Skeletal muscle tissue (tissue), 5 donors: ENCODE measurements around the gene CALY. TPM values are rescaled to one million over a fixed set of nuclear protein-coding genes. Genes with fewer than 3 reads are reported as not detected.

Experiments used
- H3K27ac ChIP-seq: one replicate; pipeline ENCODE4 v1.7.0; 2013; ENCODE audit warnings: mild to moderate bottlenecking, low read depth, low read length, inconsistent platforms
- H3K27me3 ChIP-seq, 3 donors: one replicate each; pipeline ENCODE4 v1.7.0; 2013; ENCODE audit warnings: low read length in 3 of 3; ENCODE audit not compliant: control insufficient read depth in 3 of 3, insufficient read depth in 3 of 3
- H3K36me3 ChIP-seq, 3 donors: one replicate each; pipeline ENCODE4 v1.7.0; 2013; ENCODE audit warnings: low read length in 3 of 3; ENCODE audit not compliant: control insufficient read depth in 3 of 3, insufficient read depth in 3 of 3
- H3K4me1 ChIP-seq, 3 donors: one replicate each; pipeline ENCODE4 v1.7.0; 2013; ENCODE audit warnings: low read length in 3 of 3, mild to moderate bottlenecking in 3 of 3; ENCODE audit not compliant: control insufficient read depth in 3 of 3, insufficient read depth in 3 of 3
- H3K4me3 ChIP-seq, 3 donors: one replicate each; pipeline ENCODE4 v1.7.0; 2013; ENCODE audit warnings: low read length in 3 of 3
- H3K9ac ChIP-seq, 3 donors: one replicate each; pipeline ENCODE4 v1.7.0; 2013; ENCODE audit warnings: low read length in 3 of 3, mild to moderate bottlenecking in 3 of 3, moderate library complexity in 2 of 3, low read depth in 1 of 3
- H3K9me3 ChIP-seq, 3 donors: one replicate each; pipeline ENCODE4 v1.7.0; 2013; ENCODE audit warnings: low read length in 3 of 3; ENCODE audit not compliant: control insufficient read depth in 3 of 3
- small RNA-seq: library from RNA; depleted of rRNA; stranded (forward); fragments of <200 nt; gene quantifications from one replicate; pipeline ENCODE3, GENCODE V24; 2014
- total RNA-seq: library from RNA; depleted of rRNA; stranded (reverse); fragments of >200 nt; gene quantifications from one replicate; pipeline ENCODE4 v1.2.3, GENCODE V29; 2014
- donor health status: Osteomylitis.

The CALY gene
- total RNA-seq, 1 donor from 2014 or later, result not detected

DNA sequence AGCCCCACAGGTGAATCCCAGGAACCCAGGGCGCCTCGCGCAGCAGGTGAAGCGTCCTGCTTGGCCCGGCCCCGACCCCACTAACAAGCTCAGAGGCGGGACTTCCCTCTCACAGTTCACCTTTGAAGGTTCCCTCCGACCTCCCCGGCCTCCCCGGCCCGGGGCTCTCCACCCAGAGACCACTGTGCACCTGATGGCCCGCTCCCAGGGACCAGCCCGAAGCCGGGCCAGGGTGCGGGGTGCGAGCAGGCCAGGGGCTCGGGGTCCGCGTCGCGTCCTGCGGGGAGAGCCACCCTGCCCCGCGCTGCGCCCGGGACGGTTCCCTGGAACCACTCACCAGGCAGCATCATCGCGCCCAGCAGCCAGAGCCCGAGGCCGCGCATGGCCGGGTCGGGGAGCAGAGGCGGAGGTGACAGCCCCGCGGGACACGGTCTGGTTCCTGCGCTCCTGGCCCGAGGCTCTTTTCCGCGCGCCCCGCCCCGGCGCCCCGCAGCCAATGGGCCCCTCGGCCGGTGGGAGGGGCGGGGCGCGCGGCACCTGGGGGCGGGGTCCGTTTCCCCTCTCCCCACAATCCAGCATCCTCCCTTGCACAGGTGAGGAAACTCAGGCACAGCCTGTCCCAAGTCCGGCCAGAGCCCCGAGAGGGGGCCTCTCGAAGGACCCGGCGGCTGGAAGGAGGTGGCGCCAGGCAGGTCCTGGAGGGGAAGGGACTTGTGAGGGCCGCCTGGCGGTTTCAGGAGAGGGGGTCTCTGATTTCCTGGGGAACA is 60.1 kb downstream of the CALY start, which contains the start of gene ADAM8:
ADAM8 (minus strand) TSS at position 434 of the 767 bp plus-strand sequence; CDS start at position 383, 51 bp downstream.
- Histone ChIP-seq H3K4me1 (peaks cover 0 to 7% (median 4%) of the 10 kb centered on the region in 3 donors), H3K4me3 (peak within 1 kb of the TSS in 1 of 3 donors; percentile 4), H3K27ac (no peak within 1 kb of the TSS), H3K36me3 (peaks cover 21 to 26% (median 24%) of the 10 kb centered on the region in 3 donors), H3K9ac (peak within 1 kb of the TSS in 1 of 3 donors; percentile 5), H3K27me3 (peaks cover 5 to 32% (median 26%) of the 10 kb centered on the region in 3 donors), H3K9me3 (no peaks in the 10 kb centered on the region)

DNA sequence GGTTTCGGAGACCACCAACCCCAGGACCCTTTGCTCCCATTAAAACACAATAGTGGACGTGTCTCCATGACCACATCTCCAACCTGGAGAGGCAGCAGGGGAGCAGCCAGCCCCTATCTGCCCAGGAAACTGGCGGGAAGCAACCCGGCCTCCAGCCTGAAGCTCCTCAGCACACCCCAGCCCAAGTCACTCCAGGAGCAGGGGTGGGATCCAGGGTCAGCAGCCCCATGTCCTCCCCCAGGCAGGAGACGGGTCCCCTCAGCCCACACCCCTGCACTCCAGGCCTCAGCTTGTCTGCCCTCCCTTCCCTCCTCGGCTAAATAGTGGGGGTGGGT is 60.6 kb downstream of the CALY start:
- H3K27me3 ChIP-seq, result peaks cover 5 to 32% (median 26%) of the 10 kb centered on the region in 3 donors
- H3K9ac ChIP-seq, result peak overlapping the region in 1 of 3 donors; percentile 5
- H3K27ac ChIP-seq, result no peak overlapping the region
- peaks cover 0 to 7% (median 4%) of the 10 kb centered on the region in 3 donors for H3K4me1 ChIP-seq
- H3K9me3 ChIP-seq, result no peaks in the 10 kb centered on the region
- peak overlapping the region in 1 of 3 donors; percentile 4 for H3K4me3 ChIP-seq
- peaks cover 19 to 21% (median 19%) of the 10 kb centered on the region in 3 donors for H3K36me3 ChIP-seq

DNA sequence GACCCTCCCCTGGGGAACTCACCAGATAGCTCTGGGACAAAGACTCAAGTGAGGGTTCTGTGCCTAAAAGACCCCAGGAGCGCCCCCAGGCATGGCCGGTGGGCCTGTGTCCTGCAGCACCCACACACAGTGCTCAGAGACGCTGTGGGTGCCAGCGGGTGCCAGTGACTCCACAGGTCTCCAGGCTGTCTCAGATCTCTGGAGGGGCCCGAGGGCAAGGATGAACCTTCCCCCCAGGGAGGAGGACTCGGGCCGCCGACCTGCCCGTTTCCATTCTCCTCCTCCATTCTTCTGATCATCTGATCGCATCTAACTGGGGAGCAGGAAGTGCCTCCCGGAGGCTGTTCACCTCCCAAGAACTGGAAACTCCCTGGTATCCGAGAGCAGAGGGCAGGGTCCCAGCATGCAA is 61.0 kb downstream of the CALY start:
- peaks cover 5 to 32% (median 26%) of the 10 kb centered on the region in 3 donors for H3K27me3 ChIP-seq
- H3K4me1 ChIP-seq, result peaks cover 0 to 7% (median 4%) of the 10 kb centered on the region in 3 donors
- peaks cover 18 to 20% (median 19%) of the 10 kb centered on the region in 3 donors for H3K36me3 ChIP-seq
- H3K4me3 ChIP-seq, result peak overlapping the region in 1 of 3 donors; percentile 4
- H3K27ac ChIP-seq, result no peak overlapping the region
- H3K9me3 ChIP-seq, result no peaks in the 10 kb centered on the region
- no peak overlapping the region for H3K9ac ChIP-seq

DNA sequence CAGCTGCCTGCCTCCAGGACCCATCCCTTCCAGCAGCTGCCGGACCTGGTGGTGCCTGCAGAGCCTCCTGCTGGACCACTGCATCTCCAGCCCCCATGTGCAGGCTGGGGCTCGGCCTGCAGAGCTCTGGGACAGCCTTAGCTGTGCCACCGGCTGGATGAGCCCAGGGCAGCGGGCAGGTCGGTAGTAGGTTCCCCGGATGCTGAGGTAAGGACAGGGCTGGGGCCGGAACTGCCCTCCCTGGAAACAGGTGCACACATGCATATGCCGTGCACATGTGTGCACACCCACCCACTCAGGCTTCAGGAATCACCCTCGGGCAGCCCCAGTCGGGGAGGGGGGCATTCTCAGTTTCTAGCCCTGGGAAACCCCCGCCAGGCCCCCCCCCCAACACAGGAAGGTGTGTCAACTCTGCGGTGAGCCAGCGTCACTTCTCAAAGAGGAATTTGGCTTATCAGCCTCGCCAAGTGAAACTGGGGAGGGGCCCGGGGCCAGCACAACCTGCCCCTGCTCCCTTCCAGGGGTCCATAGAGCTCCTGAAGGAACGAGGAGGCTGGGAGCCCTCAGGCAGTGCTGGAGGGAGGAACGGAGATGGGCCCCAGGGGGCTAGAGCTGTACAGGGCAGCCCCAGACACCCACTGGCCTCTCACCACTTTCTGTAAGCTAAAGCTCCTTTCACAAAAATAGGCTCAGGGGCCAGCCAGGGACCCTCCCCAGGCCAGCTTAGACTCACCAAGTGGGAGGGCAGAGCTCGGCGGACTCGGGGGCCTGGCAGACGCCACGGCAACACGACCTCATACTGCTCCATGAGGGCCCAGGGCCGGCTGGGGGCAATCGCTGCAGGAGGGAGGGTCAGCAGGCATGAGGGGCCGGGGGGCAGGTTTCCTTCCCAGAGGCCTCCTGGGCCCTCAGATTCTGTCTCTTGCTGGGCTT is 61.7 kb downstream of the CALY start:
- peaks cover 5 to 32% (median 26%) of the 10 kb centered on the region in 3 donors for H3K27me3 ChIP-seq
- H3K36me3 ChIP-seq, result peaks cover 13 to 19% (median 18%) of the 10 kb centered on the region in 3 donors
- H3K27ac ChIP-seq, result no peak overlapping the region
- H3K4me3 ChIP-seq, result no peak overlapping the region
- no peaks in the 10 kb centered on the region for H3K9me3 ChIP-seq
- H3K4me1 ChIP-seq, result peaks cover 0 to 4% (median 2%) of the 10 kb centered on the region in 3 donors
- no peak overlapping the region for H3K9ac ChIP-seq

Small RNA genes within 50 kb of the gene (small RNA-seq; reads per million reads assigned to genes)
- not detected for gene AL360181.4
- gene BANF1P2, result not detected
- not detected for gene MIR3944

Other genes starting within 250 kb of the CALY start
- gene ADGRA1, start 249.0 kb downstream of the CALY start, total RNA-seq, result under 0.01 TPM
- 0.52 TPM for gene KNDC1, start 176.7 kb downstream of the CALY start, total RNA-seq
- not detected for gene UTF1, start 106.7 kb downstream of the CALY start, total RNA-seq
- not detected for gene VENTX, start 99.0 kb downstream of the CALY start, total RNA-seq
- gene ADAM8, start 60.0 kb downstream of the CALY start, total RNA-seq, result 2.6 TPM
- gene TUBGCP2, start 28.0 kb downstream of the CALY start, total RNA-seq, result 39.7 TPM
- gene ZNF511, start 28.0 kb downstream of the CALY start, total RNA-seq, result 30.3 TPM
- not detected for gene PRAP1, start 10.5 kb upstream of the CALY start, total RNA-seq
- gene FUOM, start 21.1 kb upstream of the CALY start, total RNA-seq, result 9.4 TPM
- 76.7 TPM for gene ECHS1, start 36.5 kb upstream of the CALY start, total RNA-seq
- 7.3 TPM for gene PAOX, start 42.4 kb upstream of the CALY start, total RNA-seq
- gene MTG1, start 57.3 kb upstream of the CALY start, total RNA-seq, result 21.9 TPM
- 0.52 TPM for gene SPRN, start 87.7 kb upstream of the CALY start, total RNA-seq
- 1.6 TPM for gene SCART1, start 117.0 kb upstream of the CALY start, total RNA-seq
- 1.0 TPM for gene CYP2E1, start 190.5 kb upstream of the CALY start, total RNA-seq
- not detected for gene SYCE1, start 228.7 kb upstream of the CALY start, total RNA-seq